Stomach (tissue), 9 donors: ENCODE data around the gene PRDM16. TPM values are rescaled to one million over a fixed set of nuclear protein-coding genes. Genes with fewer than 3 reads are reported as not detected.

Experiments used
- DNase-seq, 2 donors: peaks; one replicate each; pipeline versions ENCODE4 v3.0.0 to v3.0.0-alpha.2; 2013 to 2019
- H3K27ac ChIP-seq, 5 donors: fragments of 200-600 bp in 4 of 5; sonication (generic) in 4 of 5; one replicate each; pipeline ENCODE4 v1.5.1; 2013 to 2019; ENCODE audit warnings: mild to moderate bottlenecking in 1 of 5, moderate library complexity in 1 of 5
- H3K27me3 ChIP-seq, 3 donors: fragments of 200-600 bp; sonication (generic); one replicate each; pipeline ENCODE4 v1.5.1; 2017 to 2019; ENCODE audit warnings: mixed run types in 1 of 3
- H3K36me3 ChIP-seq, 4 donors: fragments of 200-600 bp; sonication (generic); 1 replicate in 3 of 4; 2 replicates in 1 of 4; pipeline ENCODE4 v1.5.1; 2016 to 2019
- H3K4me1 ChIP-seq, 4 donors: fragments of 200-600 bp; sonication (generic); one replicate each; pipeline ENCODE4 v1.5.1; 2016 to 2019
- H3K4me3 ChIP-seq, 4 donors: fragments of 200-600 bp; sonication (generic) in 3 of 4; one replicate each; pipeline ENCODE4 v1.5.1; 2016 to 2019; ENCODE audit warnings: mild to moderate bottlenecking in 1 of 4
- H3K9me3 ChIP-seq, 4 donors: fragments of 200-600 bp; sonication (generic); one replicate each; pipeline ENCODE4 v1.5.1; 2016 to 2019
- EP300 ChIP-seq: sonication (generic); formaldehyde crosslinking; IDR thresholded peaks from one replicate; pipeline ENCODE4 v1.6.1; 2017; ENCODE audit warnings: antibody characterized with exemption
- POLR2A ChIP-seq, 4 donors: fragments of 450-650 bp; IDR thresholded peaks; one replicate each; pipeline ENCODE4 v1.6.1; 2016; ENCODE audit warnings: antibody characterized with exemption in 4 of 4, control low read depth in 2 of 4, mild to moderate bottlenecking in 1 of 4, moderate library complexity in 1 of 4
- POLR2AphosphoS5 ChIP-seq, 3 donors: sonication (generic); formaldehyde crosslinking; IDR thresholded peaks; one replicate each; pipeline ENCODE4 v1.6.1; 2016; ENCODE audit warnings: antibody characterized with exemption in 3 of 3
- WGBS, 5 donors: extraction: QIAGEN DNeasy Blood & Tissue Kit in 3 of 5; methylation state at CpG; one replicate each; pipeline versions ENCODE4 v1.1.5 to v1.1.7; 2013 to 2018; 5-methylcytosine and 5-hydroxymethylcytosine counted together
- intact Hi-C: fragments of 100-400 bp; cut with DNase I; formaldehyde crosslinking; loops from one replicate; pipeline ENCODE4 v1.15.1; 2023; ENCODE audit warnings: low total_unique reads
- polyA plus RNA-seq, 3 donors: library from polyadenylated mRNA; stranded (reverse); fragments of 200-250 nt; gene quantifications; one replicate each; pipeline ENCODE4 v1.2.3, GENCODE V29; 2013
- total RNA-seq, 5 donors: library from RNA; depleted of rRNA; stranded (reverse); fragments of >200 nt; gene quantifications; one replicate each; pipeline versions ENCODE4 v1.1.0 to v1.2.3, GENCODE V29; 2014 to 2016
- TF ChIP-seq, protein P1 (sequence below), 7 experiments: fragments of 450-650 bp in 4 of 7; fragments of 200-600 bp in 3 of 7; sonication (generic) in 3 of 7; IDR thresholded peaks; one replicate each; pipeline ENCODE4 v1.5.1; 2016 to 2019; ENCODE audit warnings: antibody characterized with exemption in 7 of 7, control low read depth in 2 of 7, mild to moderate bottlenecking in 1 of 7
- donor health status: healthy with polysubstance abuse.
- donor health status: Bipolar disorder and iron deficiency.
- donor health status: healthy.

Gene PRDM16
- total and polyA plus RNA-seq, 8 donors = 0.29 to 222 (median 15.8) TPM

DNA sequence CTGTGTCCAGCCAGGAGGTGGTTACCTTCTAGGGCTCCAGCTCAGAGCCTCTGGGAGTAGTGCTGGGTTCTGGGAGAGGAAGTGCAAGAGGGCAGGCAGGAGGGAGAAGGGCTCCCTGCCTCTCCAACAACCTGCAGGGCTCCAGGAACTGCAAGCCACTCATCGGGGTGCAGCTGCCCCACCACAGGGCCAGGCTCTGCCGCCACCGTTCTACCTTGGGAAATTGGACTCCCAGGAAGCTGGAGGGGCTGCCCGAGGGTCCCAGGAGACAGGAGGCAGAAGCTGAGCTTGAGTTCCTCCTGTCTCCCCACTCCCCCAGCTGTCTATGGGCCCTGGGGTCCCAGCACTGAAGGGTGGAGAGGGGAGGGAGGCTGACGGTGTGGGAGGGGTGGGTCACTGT lies 7.4 kb upstream of the PRDM16 start:
- H3K9me3 ChIP-seq = peaks cover 0 to 10% (median 0%) of the 10 kb centered on the region in 4 donors
- peaks cover 20 to 80% (median 35%) of the 10 kb centered on the region in 3 donors for H3K27me3 ChIP-seq
- TF ChIP-seq POLR2AphosphoS5 (IDR thresholded peaks at IDR 0.05) (no peak), EP300 (no peak)
- peak overlapping the region in 3 of 5 donors; percentile 3 to 93 (median 20) for H3K27ac ChIP-seq
- no peak overlapping the region for H3K4me3 ChIP-seq
- WGBS, 5 donors = 43 to 71% (median 58%) methylated on average over 3 to 5 of the region's 5 CpGs
- intact Hi-C loops = no loop called here
- peaks cover 0 to 4% (median 2%) of the 10 kb centered on the region in 4 donors for H3K36me3 ChIP-seq
- DNase-seq = peak in 1 of 2 donors; percentile 21
- peaks cover 19 to 47% (median 40%) of the 10 kb centered on the region in 4 donors for H3K4me1 ChIP-seq

DNA sequence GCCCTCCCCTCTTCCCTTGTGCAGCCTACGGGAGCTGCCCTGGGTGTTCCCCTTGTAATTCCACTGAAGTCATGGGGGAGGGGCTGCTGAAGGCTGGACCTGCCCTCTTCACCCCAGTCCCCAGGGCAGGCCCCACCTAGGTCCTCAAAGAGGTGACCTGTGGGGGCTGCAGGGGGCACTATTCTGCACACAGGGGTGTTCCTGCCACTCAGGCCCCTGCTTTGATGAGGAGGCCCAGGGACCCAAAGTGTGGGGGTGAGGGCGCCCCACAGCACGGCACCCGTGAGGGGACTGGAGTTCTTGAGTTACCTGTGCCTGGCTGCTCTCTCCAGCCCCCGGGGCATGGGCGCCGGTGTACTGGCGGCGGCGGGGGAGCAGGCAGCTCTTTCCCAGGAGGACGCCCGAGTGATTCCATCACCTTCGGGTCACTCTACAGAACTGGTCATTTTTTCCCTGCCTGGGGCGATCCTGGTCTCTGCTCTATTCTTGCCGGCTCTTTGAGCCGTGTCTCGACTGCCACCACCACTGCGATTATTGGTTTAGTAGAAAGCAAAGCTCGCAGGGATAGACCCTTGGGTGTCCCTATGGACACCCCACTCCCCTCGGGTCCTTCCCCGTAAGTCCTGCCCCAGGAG lies 6.9 kb upstream of the PRDM16 start:
- Histone ChIP-seq H3K4me1 (peaks cover 19 to 52% (median 44%) of the 10 kb centered on the region in 4 donors), H3K27ac (peak overlapping the region in 3 of 5 donors; percentile 11 to 93 (median 20)), H3K4me3 (no peak overlapping the region), H3K36me3 (peaks cover 0 to 4% (median 2%) of the 10 kb centered on the region in 4 donors), H3K27me3 (peaks cover 25 to 84% (median 40%) of the 10 kb centered on the region in 3 donors), H3K9me3 (peaks cover 0 to 10% (median 0%) of the 10 kb centered on the region in 4 donors)
- TF ChIP-seq, protein P1, sequence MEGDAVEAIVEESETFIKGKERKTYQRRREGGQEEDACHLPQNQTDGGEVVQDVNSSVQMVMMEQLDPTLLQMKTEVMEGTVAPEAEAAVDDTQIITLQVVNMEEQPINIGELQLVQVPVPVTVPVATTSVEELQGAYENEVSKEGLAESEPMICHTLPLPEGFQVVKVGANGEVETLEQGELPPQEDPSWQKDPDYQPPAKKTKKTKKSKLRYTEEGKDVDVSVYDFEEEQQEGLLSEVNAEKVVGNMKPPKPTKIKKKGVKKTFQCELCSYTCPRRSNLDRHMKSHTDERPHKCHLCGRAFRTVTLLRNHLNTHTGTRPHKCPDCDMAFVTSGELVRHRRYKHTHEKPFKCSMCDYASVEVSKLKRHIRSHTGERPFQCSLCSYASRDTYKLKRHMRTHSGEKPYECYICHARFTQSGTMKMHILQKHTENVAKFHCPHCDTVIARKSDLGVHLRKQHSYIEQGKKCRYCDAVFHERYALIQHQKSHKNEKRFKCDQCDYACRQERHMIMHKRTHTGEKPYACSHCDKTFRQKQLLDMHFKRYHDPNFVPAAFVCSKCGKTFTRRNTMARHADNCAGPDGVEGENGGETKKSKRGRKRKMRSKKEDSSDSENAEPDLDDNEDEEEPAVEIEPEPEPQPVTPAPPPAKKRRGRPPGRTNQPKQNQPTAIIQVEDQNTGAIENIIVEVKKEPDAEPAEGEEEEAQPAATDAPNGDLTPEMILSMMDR (IDR thresholded peaks at IDR 0.05) = no peak
- no peak for TF ChIP-seq POLR2AphosphoS5 (IDR thresholded peaks at IDR 0.05)
- no peak for TF ChIP-seq EP300
- TF ChIP-seq POLR2A (IDR thresholded peaks at IDR 0.05) = no peak
- peak in 1 of 2 donors; percentile 25 for DNase-seq
- intact Hi-C loops = no loop called here
- 38 to 77% (median 63%) methylated on average over 10 to 21 of the region's 21 CpGs for WGBS, 5 donors

DNA sequence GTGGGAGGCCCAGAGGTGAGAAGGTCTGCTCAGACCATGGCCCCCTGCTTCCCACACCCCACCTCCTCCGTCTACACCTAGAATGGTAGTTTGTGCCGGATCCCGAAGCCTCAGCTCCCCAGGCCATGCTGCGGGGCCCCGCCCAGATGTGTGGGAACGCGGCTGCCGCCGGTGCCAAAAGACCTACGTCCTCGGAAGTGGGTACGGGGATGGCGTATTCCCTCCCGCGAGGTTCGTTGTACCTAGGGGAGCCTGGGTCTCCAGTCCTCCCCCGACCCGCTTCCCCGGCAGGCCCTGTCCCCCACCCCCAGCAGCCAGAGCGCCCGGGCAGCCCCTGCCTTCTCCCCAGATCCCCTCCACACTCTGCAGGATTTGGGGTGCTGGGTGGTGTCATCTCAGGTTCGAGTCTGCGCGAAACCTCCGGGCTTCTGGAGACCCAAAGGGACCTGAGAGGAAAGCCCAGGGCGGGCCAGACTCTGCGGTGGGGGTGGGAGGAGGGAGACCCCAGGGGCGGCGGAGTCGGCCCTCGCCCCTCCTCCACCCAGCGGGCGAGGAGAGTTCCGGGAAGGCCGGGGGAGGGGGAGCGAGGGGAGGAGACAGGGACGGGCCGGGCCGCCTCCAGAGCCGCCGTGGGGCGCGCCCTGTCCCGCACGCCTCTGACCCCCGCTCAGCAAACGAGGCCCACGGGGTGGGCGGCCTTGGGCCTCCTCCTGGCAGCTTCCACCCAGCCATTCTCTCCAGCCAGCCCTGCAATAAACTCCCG lies 6.2 kb upstream of the PRDM16 start:
- peaks cover 28 to 91% (median 47%) of the 10 kb centered on the region in 3 donors for H3K27me3 ChIP-seq

DNA sequence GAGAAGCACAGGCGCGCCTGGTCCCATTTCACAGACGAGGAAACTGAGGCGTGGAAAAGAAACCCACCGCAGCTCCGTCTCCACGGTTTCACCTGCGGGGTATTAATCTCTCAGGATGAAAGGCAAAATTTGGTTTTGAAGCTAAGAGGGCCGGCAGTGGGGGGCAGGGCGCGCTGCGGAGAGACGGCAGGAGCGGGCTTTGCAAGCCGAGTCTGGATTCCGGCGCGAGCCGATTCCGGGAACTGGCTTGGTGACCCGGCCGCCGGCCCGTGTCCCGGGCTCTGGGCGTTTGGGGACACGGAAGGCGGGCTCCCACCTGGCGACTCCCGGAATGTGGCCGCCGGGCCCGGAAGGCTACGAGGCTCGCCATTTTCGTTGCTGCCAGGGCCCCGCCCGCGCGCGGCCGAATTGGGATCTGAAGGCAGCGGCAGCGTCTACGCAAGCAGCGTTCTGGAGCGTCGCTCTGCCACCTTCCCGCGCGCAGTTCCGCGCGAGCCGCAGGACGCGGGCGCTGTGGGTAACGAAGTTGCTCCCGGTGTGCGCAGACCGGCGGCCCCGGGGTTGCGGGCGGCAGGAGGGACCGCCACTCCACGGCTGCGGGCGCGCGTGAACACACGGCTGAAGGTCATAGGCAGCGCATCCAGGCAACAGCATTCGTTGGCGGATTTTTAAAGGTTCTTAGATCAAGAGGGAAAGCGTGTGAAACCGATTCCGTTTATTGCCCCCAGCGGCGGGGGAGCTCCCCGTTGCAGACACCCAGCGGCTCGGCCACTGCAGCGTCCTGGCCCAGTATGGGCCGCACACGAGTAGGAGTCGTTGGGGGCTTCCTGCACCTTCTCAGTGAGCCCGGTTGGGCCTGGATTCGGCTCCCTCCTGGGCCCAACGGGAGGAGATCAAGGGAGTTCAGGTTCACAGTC lies 5.4 kb upstream of the PRDM16 start:
- Histone ChIP-seq H3K36me3 (peaks cover 0 to 4% (median 2%) of the 10 kb centered on the region in 4 donors), H3K27me3 (peaks cover 28 to 92% (median 55%) of the 10 kb centered on the region in 3 donors), H3K4me1 (peaks cover 29 to 67% (median 59%) of the 10 kb centered on the region in 4 donors), H3K9me3 (no peaks in the 10 kb centered on the region), H3K27ac (peak overlapping the region in 4 of 5 donors; percentile 7 to 93 (median 64)), H3K4me3 (peak overlapping the region; percentile 21 to 79 (median 46))
- intact Hi-C loops = no loop called here
- peak in 1 of 2 donors; percentile 31 for DNase-seq
- no peak for TF ChIP-seq EP300
- no peak for TF ChIP-seq POLR2A (IDR thresholded peaks at IDR 0.05)
- no peak for TF ChIP-seq POLR2AphosphoS5 (IDR thresholded peaks at IDR 0.05)
- TF ChIP-seq, protein P1 (IDR thresholded peaks at IDR 0.05) = no peak
- 36 to 69% (median 44%) methylated on average over 78 to 91 of the region's 91 CpGs for WGBS, 5 donors

More for the DNA sequence above, 6.2 kb upstream of the PRDM16 start:
- TF ChIP-seq EP300 = no peak
- TF ChIP-seq, protein P1 (IDR thresholded peaks at IDR 0.05) = no peak
- TF ChIP-seq POLR2A (IDR thresholded peaks at IDR 0.05) = no peak
- TF ChIP-seq POLR2AphosphoS5 (IDR thresholded peaks at IDR 0.05) = no peak
- Histone ChIP-seq H3K27ac (peak overlapping the region in 4 of 5 donors; percentile 7 to 93 (median 64)), H3K4me3 (peak overlapping the region in 3 of 4 donors; percentile 21 to 79 (median 55)), H3K36me3 (peaks cover 0 to 4% (median 2%) of the 10 kb centered on the region in 4 donors), H3K4me1 (peaks cover 20 to 59% (median 50%) of the 10 kb centered on the region in 4 donors), H3K9me3 (peaks cover 0 to 7% (median 0%) of the 10 kb centered on the region in 4 donors)
- peak in 1 of 2 donors; percentile 24 for DNase-seq
- 46 to 64% (median 59%) methylated on average over 26 to 50 of the region's 50 CpGs for WGBS, 5 donors
- intact Hi-C loops = no loop called here
